ENCODE results near the gene KRT24.
"Not testable (repeated sequence)": the region's sequence is repeated elsewhere in the genome, so short reads cannot be mapped to it uniquely, and the experiment has no call there.

Gene KRT24

DNA sequence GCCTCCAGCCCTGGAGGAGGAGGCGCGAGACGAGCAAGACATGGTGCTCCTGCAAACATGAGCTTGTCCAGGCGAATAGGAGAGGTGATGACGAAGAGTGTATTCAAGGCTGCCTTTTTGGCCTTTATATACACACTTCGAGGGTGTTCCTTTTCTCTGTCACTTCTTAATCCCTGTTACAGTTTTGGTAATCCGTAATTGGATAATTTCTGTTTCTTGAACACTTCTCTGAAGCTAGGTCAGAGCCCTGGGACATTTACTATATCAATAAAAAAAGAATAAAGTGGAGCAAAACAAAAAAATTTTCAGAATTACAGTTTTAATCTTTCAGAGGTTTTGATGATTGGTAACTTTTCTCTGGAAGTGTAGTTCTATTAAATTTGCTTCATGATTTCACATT lies at the start of gene KRT24:
Gene KRT24 (minus strand): TSS at position 101 of the 400 bp plus-strand sequence. CDS start 59 bp downstream, at position 42.
- DNase-seq (ENCODE audit: low read depth in 2 of 2): no peak

DNA sequence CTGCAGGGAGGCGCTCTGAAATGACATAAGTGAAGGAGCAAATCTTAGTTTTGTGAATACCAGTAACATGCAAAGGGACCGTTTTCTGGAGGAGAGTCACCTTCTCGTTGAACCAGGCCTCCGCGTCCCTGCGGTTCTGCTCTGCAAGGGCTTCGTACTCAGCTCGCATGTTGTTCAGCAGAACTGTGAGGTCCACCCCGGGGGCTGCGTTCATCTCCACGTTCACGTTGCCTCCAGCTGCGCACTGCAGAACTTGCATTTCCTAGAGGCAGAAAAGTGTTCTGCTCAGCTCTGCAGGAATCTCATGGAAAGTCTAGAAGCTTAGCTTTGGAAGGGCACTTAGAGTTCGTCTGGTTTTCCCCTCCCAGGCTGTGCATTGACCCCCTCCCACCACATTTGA lies 47.5 kb upstream of the KRT24 start:
- no peak for DNase-seq (ENCODE audit: low read depth in 2 of 2)

DNA sequence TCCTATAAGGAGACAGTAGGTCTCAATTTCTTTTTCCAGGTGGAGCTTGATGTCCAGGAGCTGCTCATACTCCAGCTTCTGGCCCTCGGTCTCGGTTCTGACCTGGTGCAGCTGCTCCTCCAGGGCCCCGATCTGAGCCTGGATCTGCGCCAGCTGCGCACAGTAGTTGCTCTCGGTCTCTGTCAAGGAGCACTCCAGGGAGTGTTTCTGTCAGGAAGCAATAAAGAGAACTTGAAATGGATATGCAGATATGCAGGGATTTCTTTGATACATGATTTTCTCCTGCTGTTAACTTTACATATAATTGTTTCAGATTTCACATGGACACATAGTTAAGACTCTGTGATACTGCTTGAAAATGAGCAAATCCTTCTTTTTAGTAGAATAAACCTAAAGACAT lies 46.8 kb upstream of the KRT24 start:
- no peak for DNase-seq (ENCODE audit: low read depth in 2 of 2)

DNA sequence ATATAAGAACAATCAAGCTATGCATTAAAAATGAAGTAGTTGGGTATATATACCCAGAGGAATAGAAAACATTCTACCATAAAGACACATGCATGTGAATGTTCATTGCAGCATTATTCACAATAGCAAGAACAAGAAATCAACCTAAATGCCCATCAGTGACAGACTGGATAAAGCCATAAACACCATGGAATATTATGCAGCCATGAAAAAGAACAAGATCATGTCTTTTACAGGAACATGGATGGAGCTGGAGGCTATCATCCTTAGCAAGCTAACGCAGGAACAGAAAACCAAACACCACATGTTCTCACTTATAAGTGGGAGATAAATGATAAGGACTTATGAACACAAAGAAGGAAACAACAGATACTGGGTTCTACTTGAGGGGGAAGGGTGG lies 45.1 kb upstream of the KRT24 start:
- DNase-seq (ENCODE audit: low read depth in 2 of 2): not testable (repeated sequence)

DNA sequence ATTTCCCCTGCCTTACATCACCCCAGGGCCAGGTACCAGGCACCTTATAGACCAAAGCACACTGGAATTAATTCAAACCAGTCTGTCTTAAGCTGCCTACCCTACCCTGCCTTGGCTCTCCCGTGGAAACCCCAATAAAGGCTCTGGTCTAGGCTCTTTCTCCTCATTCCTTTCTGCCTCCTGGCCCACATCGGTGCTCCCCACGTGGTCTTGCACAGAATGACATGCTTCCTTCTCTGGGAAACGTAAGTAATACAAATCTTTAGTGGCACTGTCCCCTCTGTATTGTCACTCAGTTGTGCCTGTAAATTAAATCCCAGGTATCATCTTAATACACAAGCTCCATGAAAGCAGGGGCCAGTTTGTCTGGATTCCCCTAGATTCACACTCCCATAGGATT lies 35.0 kb upstream of the KRT24 start:
- no peak for DNase-seq (ENCODE audit: low read depth in 2 of 2)

DNA sequence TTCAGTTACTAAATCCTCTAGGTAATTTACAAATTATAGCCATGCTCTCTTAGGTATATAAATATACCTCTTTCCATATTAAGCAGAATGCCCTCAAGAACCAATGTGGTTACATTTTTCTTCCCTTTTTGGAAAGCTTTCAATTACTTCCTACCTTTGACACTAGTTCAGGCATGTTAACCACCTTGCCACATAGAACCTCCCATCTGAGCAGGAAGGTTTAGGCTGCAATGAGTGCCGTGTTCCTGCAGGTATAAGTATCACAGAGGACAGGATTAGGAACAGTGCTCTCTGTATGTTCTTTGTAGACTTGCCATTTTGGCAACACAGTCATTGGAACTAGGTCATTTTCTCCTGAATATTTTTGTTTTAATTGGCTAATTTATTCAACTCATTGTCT lies 31.5 kb upstream of the KRT24 start:
- no peak for DNase-seq (ENCODE audit: low read depth in 2 of 2)

DNA sequence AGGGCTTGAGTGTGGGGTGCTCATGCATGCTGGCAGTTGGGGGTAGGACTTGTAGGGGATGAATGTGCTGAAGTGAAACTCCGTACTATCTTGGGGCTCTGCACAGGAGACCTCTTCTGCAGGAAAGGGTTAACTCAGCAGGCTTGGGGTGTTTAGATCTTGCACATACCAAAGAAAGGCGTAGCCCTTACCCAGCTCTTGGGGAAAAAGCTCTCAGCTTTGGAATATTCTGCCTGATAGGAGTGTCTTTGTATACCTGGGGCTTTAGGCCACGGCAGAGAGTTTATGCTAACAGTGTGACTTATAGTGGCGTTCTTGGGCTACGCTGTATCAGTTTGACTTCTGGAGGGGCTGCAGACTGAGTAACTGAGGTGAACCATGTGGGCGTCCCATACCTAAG lies 30.5 kb upstream of the KRT24 start:
- DNase-seq (ENCODE audit: low read depth in 2 of 2): no peak

DNA sequence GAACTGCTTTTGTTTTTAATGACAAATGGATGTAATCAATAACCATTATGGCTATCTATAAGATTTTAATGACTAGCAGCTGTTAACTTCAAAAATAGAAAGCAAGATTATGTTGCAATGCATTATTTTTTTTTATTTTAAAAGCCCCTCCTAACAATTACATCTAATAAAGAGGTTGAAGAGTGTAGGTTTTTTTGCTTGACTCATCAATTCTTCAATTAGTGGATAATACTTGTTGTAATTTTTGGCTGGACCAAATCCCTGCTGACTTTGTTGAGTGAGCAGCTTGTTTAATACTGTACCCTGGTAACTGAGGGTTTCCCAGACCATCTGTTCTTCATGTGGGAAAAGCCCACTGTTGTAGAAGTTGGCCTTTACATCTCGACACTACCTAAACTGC lies 27.4 kb upstream of the KRT24 start:
- DNase-seq (ENCODE audit: low read depth in 2 of 2): no peak

DNA sequence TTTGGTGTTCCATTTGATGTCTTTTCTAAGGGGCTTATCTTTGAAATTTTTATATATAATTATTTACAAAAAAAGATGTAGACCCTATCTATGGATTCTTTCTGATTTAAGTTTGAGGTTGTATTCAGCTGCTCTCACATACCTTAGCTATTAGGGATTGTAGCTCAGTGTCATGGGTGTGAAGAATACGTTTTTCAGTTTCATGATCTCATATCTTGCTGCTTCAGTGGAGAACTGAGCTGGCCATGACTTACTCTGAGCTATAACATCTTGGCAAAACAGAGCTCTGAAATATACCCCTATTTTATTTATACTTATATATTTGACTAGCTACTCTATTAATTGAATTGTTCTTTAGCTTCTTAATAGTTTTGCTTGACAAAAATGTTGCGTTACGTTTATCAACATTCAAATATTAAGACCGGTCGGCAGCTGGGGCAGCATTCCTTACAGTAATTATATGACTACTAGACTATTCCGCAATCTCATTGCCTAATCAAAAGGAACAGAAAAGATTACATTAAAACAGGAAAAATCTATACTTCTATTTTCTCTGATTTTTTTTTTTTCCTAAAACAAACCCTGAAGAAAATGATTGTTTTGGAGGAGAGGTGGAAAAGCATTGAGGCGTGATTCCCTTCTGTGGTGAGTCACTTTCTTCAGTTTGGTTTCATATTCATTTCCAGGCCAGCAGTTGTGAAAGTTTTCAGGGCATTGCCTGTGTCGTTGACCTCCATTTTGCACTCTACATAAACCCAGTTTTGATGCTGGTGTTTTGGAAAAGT lies 24.1 kb upstream of the KRT24 start:
- DNase-seq (ENCODE audit: low read depth in 2 of 2): no peak

DNA sequence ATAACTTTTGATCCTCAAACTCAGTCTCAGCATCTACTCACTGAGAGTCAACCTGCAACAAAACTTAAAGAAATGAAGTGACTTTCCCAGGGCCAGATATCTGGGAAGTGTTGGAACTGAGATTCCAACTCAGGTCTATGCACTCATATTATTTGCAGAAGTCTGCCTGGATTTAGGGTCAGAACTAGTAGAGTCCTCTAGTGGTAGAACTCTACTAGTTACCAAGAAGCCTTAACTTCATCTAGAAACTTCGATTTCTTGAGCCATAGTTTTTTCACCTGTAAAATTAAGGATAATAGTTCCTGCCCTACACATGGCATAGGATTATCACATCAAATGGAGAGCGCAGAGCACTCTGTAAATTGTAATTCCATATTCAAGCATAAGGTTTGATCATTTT lies 23.4 kb upstream of the KRT24 start:
- DNase-seq (ENCODE audit: low read depth in 2 of 2): no peak

DNA sequence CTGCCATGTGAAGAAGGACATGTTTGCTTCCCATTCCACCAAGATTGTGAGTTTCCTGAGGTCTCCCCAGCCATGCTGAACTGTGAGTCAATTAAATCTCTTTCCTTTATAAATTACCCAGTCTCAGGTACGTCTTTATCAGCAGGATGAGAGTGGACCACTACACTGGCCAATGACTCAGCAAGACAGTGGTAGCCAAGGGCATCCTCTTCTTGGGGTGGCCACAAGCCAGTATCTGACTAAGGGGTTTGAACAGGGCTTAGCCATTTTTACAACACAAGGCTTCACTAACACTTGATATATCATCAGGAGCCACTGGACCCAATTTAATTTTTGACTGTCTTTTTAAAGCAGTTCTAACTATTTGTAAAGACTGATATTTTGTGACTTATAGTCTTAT lies 21.1 kb upstream of the KRT24 start:
- no peak for DNase-seq (ENCODE audit: low read depth in 2 of 2)

DNA sequence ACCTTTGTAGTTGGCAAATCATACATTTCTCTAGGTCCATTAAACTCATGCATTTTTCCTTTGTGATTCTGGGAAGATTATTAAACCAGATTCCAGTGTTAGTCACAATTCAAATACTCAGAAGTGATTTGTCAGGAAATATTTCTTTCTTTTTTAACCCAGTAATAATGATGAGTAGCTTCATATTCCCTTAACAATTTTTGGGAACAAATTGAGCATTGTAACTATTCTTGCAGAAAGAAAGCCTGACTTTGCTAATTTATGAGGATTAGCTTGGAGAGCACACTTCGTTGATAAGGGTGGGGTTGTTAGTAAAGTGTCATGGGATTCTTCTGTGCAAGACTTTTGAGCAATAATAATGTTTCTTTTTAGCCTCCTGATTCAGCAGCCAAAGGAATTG lies 18.7 kb upstream of the KRT24 start:
- DNase-seq (ENCODE audit: low read depth in 2 of 2): no peak

DNA sequence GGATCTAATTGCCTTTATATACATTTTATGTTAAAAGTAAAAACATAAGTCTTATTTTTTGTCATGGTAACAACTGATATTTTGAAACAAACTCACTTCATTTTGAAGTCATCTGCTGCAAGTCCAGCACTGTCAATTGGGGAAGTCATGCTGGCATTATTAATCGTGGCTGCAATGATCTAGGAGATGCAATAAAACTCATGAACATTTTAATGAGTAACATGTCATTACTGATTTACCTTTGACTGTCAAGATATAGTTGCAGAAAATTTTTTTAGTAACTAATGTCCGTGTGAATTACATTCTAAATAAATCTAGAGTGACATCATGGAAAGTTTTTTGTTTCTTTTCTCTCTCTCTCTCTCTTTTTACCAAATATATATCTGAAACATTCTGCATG lies 17.3 kb upstream of the KRT24 start:
- no peak for DNase-seq (ENCODE audit: low read depth in 2 of 2)

DNA sequence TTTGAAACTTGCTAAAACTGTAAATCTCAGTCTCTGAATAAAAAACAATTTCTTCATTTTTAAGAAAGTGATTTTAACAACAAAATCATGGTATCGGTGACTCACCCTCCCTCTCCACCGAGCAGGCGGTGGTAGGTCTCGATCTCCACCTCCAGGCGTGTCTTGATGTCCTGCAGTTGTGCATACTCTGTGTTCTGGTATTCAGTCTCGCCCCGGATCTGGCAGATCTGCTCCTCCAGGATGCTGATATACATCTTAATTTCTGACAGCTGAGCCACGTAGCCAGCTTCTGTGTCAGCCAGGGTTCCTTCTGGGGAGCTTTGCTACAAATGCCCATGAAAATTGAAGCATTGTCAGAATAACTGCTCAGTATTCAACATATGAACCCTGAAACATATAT lies 15.4 kb upstream of the KRT24 start:
- DNase-seq (ENCODE audit: low read depth in 2 of 2): no peak

DNA sequence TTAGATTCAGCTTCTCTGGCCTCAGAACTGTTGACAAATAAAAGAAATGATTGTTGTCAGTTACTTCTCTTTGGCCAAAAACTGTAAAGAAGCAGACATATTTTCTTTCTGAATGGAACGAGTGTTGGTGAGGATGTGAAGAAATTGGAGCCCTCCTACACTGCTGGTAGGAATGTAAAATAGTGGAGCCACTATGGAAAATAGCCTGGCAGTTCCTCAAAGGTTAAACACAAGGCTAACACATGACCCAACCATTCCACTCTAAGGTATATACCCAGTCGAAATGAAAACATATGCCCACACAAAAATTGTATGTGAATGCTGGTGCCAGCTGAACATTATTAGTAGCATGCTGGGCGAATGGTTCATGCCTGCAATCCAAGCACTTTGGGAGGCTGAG lies 14.2 kb upstream of the KRT24 start:
- no peak for DNase-seq (ENCODE audit: low read depth in 2 of 2)

DNA sequence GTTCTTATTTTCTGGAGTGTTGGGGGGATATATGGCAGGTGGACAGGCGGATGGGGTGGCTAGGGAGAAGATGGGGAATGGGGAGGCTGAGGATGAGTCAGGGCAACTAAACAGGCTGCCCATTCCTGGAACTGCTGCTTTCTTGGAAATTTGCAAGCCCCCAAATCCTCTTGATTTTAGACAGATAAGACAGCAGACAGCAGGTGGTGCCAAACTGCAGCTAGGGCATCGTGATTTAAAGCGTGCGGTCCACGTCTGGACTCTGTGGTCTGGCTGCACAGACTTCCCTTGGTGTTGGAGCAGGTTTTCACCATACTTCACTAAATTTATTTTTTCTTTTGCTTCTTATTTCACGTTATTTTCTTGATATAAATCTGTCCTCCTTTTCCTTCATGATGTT lies 10.9 kb upstream of the KRT24 start:
- no peak for DNase-seq (ENCODE audit: low read depth in 2 of 2)

DNA sequence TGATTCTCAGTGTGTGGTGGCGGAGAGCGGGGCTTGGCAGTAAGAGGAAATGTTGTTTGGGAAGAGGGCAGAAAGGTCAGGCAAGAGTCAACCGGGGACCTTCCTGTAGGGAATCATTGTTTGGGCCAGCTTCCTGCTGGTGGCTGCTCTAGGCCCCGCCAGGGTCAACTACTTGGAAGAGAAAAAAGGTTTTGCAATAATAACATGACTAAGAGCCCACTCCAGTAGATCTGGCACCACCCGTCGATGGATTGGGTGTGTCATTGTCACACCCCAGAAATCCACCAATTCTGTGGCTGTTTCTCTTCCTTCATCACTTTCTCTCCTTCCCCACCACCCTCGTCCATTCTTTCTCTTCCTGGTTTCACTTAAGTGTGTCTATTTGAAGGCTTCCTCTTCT lies 4.2 kb upstream of the KRT24 start:
- DNase-seq (ENCODE audit: low read depth in 2 of 2): no peak

DNA sequence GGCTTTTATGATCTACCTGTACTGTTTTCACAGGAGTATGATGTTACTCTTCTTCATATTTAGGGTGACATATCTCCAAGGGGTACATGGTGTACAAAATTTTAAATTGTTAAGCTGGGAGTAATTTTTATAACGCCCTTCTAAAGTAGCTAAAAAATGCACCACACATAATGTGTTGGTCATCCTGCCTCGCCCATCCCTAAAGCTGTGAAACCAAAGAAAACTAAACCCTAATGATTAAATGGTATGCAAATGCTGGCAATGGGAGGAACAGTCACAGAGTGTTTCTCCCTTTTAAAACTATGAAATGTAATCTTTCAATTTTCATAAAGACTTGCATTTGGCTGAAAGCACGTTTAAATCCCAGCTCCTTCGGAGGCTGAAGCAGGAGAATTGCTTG lies 2.0 kb upstream of the KRT24 start:
- no peak for DNase-seq (ENCODE audit: low read depth in 2 of 2)

DNA sequence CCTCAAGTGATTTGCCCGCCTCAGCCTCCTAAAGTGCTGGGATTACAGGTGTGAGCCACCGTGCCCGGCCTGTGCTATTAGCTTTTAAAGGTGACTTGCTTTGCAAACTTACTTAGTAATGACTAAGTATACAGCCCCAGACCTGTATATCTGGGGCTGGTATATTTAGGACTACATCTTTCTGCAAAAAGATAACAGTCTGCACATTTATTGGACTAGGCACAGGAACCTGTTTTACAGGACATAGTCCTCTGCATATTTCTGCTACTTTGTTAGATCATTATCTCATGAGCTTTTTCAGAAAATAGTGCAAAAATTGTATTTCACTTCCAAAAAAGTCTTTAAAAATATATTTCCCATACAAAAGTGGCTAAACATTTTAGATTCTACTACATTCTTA lies 1.3 kb downstream of the KRT24 start:
- no peak for DNase-seq (ENCODE audit: low read depth in 2 of 2)

DNA sequence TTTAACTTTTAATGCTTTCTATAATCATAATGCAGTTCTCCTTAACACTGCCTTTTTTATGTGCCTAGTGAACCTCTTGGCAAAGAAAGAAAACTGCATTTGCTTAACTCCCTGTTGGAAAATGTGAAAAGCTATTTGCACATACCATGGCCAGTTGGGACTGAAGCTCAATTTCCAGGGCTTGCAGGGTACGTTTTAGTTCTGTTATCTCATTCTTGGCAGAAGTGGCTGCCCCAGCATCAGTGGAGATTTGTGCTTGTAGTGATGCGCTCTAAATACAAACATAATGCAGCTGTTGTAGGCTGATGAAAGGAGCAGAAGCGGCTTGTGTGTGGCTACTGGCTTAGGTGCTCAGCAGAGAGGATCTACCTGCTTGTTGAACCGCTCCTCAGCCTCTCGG lies 3.7 kb downstream of the KRT24 start:
- DNase-seq (ENCODE audit: low read depth in 2 of 2): no peak

DNA sequence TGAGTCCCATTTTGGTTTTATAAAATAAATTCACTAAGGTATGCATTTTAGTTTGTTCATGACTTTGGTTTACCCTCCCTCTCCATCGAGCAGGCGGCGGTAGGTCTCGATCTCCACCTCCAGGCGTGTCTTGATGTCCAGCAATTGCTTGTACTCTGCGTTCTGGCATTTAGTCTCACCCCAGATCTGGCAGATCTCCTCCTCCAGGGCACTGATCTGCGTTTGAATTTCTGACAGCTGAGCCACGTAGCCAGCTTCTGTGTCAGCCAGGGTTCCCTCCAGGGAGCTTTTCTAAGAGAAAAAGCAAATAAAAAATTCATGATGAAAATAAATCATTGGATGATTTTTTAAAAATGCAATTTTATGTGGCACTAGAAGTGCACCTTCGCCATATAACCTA lies 4.2 kb downstream of the KRT24 start:
- no peak for DNase-seq (ENCODE audit: low read depth in 2 of 2)

DNA sequence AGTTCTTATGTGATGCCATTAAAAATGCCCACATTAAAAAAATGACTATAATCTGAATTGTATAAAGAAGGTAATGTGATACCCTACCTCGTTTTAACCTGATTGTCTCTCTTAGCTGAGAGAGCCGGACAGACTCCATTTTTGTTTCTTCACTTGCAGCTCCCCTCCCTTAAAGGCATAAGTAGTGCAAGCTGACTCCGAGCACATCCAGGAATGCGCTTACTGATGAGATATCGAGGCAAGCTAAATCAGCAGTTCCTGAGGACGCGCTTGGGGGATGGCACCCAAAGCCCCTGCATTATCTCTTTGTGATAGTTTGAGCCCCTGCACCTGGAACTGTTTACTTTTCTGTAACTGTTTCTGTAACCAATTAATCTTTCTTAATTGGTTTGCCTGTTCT lies 6.3 kb downstream of the KRT24 start:
- DNase-seq (ENCODE audit: low read depth in 2 of 2): no peak

DNA sequence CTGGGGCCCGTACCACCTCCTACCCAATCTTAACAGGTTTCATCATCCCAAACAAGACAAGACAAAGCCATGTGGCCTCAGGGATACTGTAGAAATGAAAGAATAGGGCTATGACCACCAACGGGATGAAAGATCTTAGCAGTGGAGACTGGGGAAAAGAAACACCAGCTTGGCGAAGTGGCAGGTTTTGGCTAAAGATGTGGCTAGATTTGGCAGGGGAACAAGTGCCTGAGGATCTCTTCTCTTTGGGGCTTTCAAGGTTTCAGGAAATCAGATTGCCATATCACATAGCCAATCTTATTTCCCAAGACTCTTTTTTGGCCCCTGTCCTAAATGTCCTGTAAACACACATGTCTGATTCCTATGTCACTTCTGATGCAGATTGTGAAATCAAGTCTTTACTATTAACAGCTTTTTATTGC lies 6.9 kb downstream of the KRT24 start:
- DNase-seq (ENCODE audit: low read depth in 2 of 2): no peak

DNA sequence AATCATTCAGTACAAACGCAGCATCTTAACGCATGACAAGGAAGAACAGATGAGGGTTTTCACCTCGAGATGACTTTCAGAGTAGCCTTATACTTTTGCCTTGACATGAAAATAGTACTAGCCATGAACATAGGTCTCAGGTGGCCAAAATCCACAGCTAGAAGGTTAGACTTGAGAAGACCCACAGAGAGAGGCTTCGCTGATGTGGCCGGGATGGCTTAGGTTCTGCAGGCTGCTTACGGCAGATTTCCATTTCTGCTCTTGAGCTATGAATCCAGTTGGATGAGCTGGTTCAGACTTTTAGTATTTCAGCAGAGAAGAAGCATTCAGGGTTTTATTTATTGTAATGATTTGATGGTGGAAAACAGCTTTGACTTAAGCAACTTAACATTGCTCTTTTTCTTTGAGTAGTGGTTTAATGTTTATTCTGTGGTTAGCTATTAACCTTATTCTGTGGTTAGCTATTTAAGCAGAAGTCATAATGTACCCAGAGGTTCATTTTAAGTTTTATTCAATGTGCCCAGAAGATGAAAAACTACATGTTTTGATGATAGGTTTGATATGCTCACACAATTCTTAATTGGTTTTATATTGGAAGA lies 7.6 kb downstream of the KRT24 start:
- DNase-seq (ENCODE audit: low read depth in 2 of 2): no peak

Data from fibroblast of skin of left biceps (primary cell).